IMR-90 (cell line): ENCODE measurements around the gene CALD1. TPM values are rescaled to one million over a fixed set of nuclear protein-coding genes. Genes with fewer than 3 reads are reported as not detected.

Source experiments
- ATAC-seq: fragments of 200-7000 bp; cut with Tn5 transposase; 2 replicates; pipeline ENCODE4 v1.9.1; 2020; ENCODE audit warnings: low read depth, mild to moderate bottlenecking, moderate library complexity
- BruUV-seq: library from RNA; stranded (reverse); fragments of 400-500 nt; replicated peaks from 2 replicates; lab custom pipeline; 2021; lab: Mats Ljungman, UMichigan
- CTCF ChIA-PET: fragments of 300-600 bp; formaldehyde crosslinking; extraction: SDS; loops from one replicate; lab custom pipeline; 2021; ENCODE audit warnings: antibody characterized with exemption; lab: Yijun Ruan, JAX
- POLR2A ChIA-PET: fragments of 300-600 bp; sonication (Branson Sonifier 250); formaldehyde crosslinking; loops from one replicate; lab custom pipeline; 2022; ENCODE audit warnings: antibody characterized with exemption; ENCODE audit not compliant: unreplicated experiment; lab: Charles Lee
- DNase-seq: peaks from one replicate; pipeline ENCODE4 v3.0.0; 2013
- H2AFZ ChIP-seq: replicated peaks from 2 replicates; pipeline ENCODE3; 2013; ENCODE audit warnings: low read length, mild to moderate bottlenecking; ENCODE audit not compliant: poor library complexity
- H2AK5ac ChIP-seq: 2 replicates; pipeline ENCODE4 v1.6.1; 2013; ENCODE audit warnings: low read depth, low read length, inconsistent platforms
- H2AK9ac ChIP-seq: replicated peaks from 2 replicates; pipeline ENCODE3; 2013; ENCODE audit warnings: mild to moderate bottlenecking, low read depth, low read length, moderate library complexity; ENCODE audit not compliant: poor library complexity
- H2BK120ac ChIP-seq: 2 replicates; pipeline ENCODE4 v1.6.1; 2013; ENCODE audit warnings: low read depth, low read length, inconsistent platforms
- H2BK15ac ChIP-seq: 3 replicates; pipeline ENCODE4 v1.6.1; 2013; ENCODE audit warnings: low read depth, low read length, inconsistent platforms
- H2BK20ac ChIP-seq: 2 replicates; pipeline ENCODE4 v1.6.1; 2013; ENCODE audit warnings: low read depth, mild to moderate bottlenecking, inconsistent platforms, low read length, moderate library complexity
- H2BK5ac ChIP-seq: 2 replicates; pipeline ENCODE4 v1.6.1; 2013; ENCODE audit warnings: mild to moderate bottlenecking, low read depth, low read length, inconsistent platforms; ENCODE audit not compliant: poor library complexity, severe bottlenecking
- H3K14ac ChIP-seq: replicated peaks from 2 replicates; pipeline ENCODE4 v1.6.1; 2013; ENCODE audit warnings: low read depth, low read length, inconsistent platforms
- H3K18ac ChIP-seq: 2 replicates; pipeline ENCODE4 v1.6.1; 2013; ENCODE audit warnings: low read depth, low read length, control low read depth
- H3K23ac ChIP-seq: 2 replicates; pipeline ENCODE4 v1.6.1; 2013; ENCODE audit warnings: low read depth, low read length, inconsistent platforms
- H3K27ac ChIP-seq: 2 replicates; pipeline ENCODE4 v1.5.1; 2013; ENCODE audit warnings: mild to moderate bottlenecking, control low read depth, low read length; ENCODE audit not compliant: insufficient read depth
- H3K27me3 ChIP-seq: 2 replicates; pipeline ENCODE4 v1.6.1; 2013; ENCODE audit warnings: low read length; ENCODE audit not compliant: control insufficient read depth, insufficient read depth
- H3K36me3 ChIP-seq: 2 replicates; pipeline ENCODE4 v1.6.1; 2013; ENCODE audit warnings: low read length, mixed read lengths; ENCODE audit not compliant: control insufficient read depth, insufficient read depth
- H3K4ac ChIP-seq: 2 replicates; pipeline ENCODE4 v1.6.1; 2013; ENCODE audit warnings: low read depth, low read length, inconsistent platforms
- H3K4me1 ChIP-seq: 2 replicates; pipeline ENCODE4 v1.6.1; 2013; ENCODE audit warnings: low read length, mixed read lengths; ENCODE audit not compliant: control insufficient read depth, insufficient read depth
- H3K4me2 ChIP-seq: 2 replicates; pipeline ENCODE4 v1.6.1; 2013; ENCODE audit warnings: low read depth, mild to moderate bottlenecking, control low read depth, low read length, moderate library complexity
- H3K4me3 ChIP-seq: 2 replicates; pipeline ENCODE4 v1.5.1; 2013; ENCODE audit warnings: low read depth, mild to moderate bottlenecking, control low read depth, low read length, moderate library complexity; ENCODE audit not compliant: insufficient read depth
- H3K56ac ChIP-seq: 2 replicates; pipeline ENCODE4 v1.6.1; 2013; ENCODE audit warnings: low read length, inconsistent platforms; ENCODE audit not compliant: insufficient read depth; ENCODE audit errors: extremely low read depth
- H3K79me1 ChIP-seq, 2 experiments: 2 replicates each; pipeline ENCODE4 v1.6.1; 2013; ENCODE audit warnings: low read length in 2 of 2, inconsistent platforms in 1 of 2, low read depth in 1 of 2
- H3K9ac ChIP-seq: 2 replicates; pipeline ENCODE4 v1.6.1; 2013; ENCODE audit warnings: low read depth, low read length, control low read depth
- H3K9me1 ChIP-seq: 2 replicates; pipeline ENCODE4 v1.6.1; 2013; ENCODE audit warnings: low read length, inconsistent platforms; ENCODE audit not compliant: insufficient read depth
- H3K9me3 ChIP-seq: 2 replicates; pipeline ENCODE4 v1.6.1; 2013; ENCODE audit warnings: low read length; ENCODE audit not compliant: control insufficient read depth, insufficient read depth
- H4K20me1 ChIP-seq: 2 replicates; pipeline ENCODE4 v1.6.1; 2013; ENCODE audit warnings: low read length, inconsistent platforms; ENCODE audit not compliant: insufficient read depth
- H4K5ac ChIP-seq: 2 replicates; pipeline ENCODE4 v1.6.1; 2013; ENCODE audit warnings: mild to moderate bottlenecking, low read depth, low read length, control low read depth
- H4K8ac ChIP-seq, 2 experiments: 2 replicates each; pipeline ENCODE4 v1.6.1; 2013; ENCODE audit warnings: low read depth in 2 of 2, low read length in 2 of 2, control low read depth in 1 of 2, inconsistent platforms in 1 of 2
- H4K91ac ChIP-seq: 2 replicates; pipeline ENCODE4 v1.6.1; 2013; ENCODE audit warnings: low read depth, low read length, inconsistent platforms; ENCODE audit not compliant: insufficient read depth
- CHD1 ChIP-seq: IDR thresholded peaks from 2 replicates; pipeline ENCODE4 v1.6.1; 2012; ENCODE audit warnings: low read depth, low read length, improper control_type of control experiment
- MAFK ChIP-seq: IDR thresholded peaks from 2 replicates; pipeline ENCODE4 v1.6.1; 2012; ENCODE audit warnings: low read depth, low read length, improper control_type of control experiment
- MXI1 ChIP-seq: IDR thresholded peaks from 2 replicates; pipeline ENCODE4 v1.6.1; 2012; ENCODE audit warnings: low read depth, mild to moderate bottlenecking, low read length, moderate library complexity, borderline replicate concordance
- POLR2A ChIP-seq: IDR thresholded peaks from 2 replicates; pipeline ENCODE4 v1.6.1; 2012; ENCODE audit warnings: mild to moderate bottlenecking, low read depth, low read length
- WGBS, 2 experiments: methylation state at CpG; one replicate each; pipeline versions ENCODE4 v1.1.5 to v1.1.7; 2013; ENCODE audit warnings: missing lambda C conversion rate in 2 of 2; ENCODE audit not compliant: insufficient read length in 1 of 2; ENCODE audit errors: extremely low coverage in 2 of 2; 5-methylcytosine and 5-hydroxymethylcytosine counted together
- dilution Hi-C: fragments of 300-500 bp; cut with HindIII; formaldehyde crosslinking; loops from one replicate; pipeline ENCODE4 v1.14.3; 2018; ENCODE audit warnings: low sequenced_read_pairs; ENCODE audit not compliant: unreplicated experiment
- in situ Hi-C: fragments of 300-500 bp; cut with MboI; formaldehyde crosslinking; loops from 3 replicates; pipeline ENCODE4 v1.14.3; 2019; ENCODE audit warnings: low sequenced_read_pairs, inconsistent platforms, mixed read lengths
- intact Hi-C: fragments of 100-400 bp; cut with micrococcal nuclease; formaldehyde crosslinking; loops from 2 replicates; pipeline ENCODE4 v1.10.0; 2022
- polyA plus RNA-seq, 3 experiments: library from polyadenylated mRNA; depleted of rRNA; stranded (reverse); fragments of >200 nt; gene quantifications; 2 replicates each; pipeline ENCODE4 v1.2.3, GENCODE V29; 2012; ENCODE audit warnings: low replicate concordance in 1 of 3
- total RNA-seq: library from RNA; depleted of rRNA; stranded (reverse); fragments of >200 nt; gene quantifications from 2 replicates; pipeline ENCODE4 v1.2.3, GENCODE V29; 2012

Gene CALD1
- total and polyA plus RNA-seq, 2 of the 4 experiments (the other 2 are of a cell fraction) = 375 to 487 TPM

DNA sequence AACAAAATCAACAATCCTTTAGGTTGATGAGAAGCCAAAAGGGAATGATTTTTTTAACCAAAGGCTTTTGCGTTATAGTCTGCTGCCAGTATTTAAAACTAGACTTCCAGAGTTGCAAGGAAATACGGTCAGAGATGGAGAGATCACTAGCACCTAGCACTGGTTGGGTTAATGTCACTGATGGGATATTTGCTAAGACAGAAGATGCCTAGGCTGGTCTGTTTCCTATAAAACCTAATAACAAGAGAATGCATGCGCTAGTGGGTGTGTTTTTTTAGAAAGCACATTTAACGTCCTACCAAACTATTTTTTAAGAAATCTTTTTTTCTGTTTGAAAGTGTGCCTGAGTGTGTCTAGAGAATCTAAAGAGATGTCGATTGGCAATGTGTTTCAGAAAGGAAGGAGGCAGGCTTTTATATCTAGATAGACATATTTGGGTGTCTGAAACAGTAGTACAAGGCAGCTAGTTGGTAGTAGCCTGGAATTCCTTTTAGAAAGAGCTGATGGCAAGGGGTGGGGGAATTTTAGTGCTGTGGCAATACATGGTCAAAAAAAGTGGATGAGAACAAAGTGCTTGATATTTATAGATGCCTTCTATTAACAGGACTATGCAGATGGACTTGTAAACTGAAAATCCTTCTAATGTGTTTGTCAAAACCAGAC lies 863 bp downstream of the CALD1 start:
- Histone ChIP-seq H3K9me3 (no peaks in the 10 kb centered on the region), H3K4ac (peak overlapping the region; percentile 84), H3K4me1 (peaks cover 24% of the 10 kb centered on the region), H4K91ac (peak overlapping the region; percentile 90), H2BK15ac (peak overlapping the region; percentile 37), H2BK120ac (peak overlapping the region; percentile 98), H2BK20ac (peak overlapping the region; percentile 69; the same call in 1 of the 2 replicates), H2AFZ (no peak overlapping the region), H2AK9ac (no peak overlapping the region), H3K4me3 (peak overlapping the region; percentile 66), H3K14ac (peak overlapping the region; percentile 94), H2BK5ac (peak overlapping the region; percentile 91), H2AK5ac (peak overlapping the region; percentile 73), H3K4me2 (peak overlapping the region; percentile 90), H3K36me3 (peaks cover 17% of the 10 kb centered on the region), H3K27me3 (no peaks in the 10 kb centered on the region), H3K23ac (peak overlapping the region; percentile 96), H4K8ac (peak overlapping the region; percentile 34 to 78), H3K18ac (peak overlapping the region; percentile 75), H4K5ac (peak overlapping the region; percentile 47), H3K79me1 (peaks cover 0 to 43% of the 10 kb centered on the region in 2 experiments; a peak in 2 of 4 replicates), H3K9me1 (peaks cover 29% of the 10 kb centered on the region), H3K9ac (peak overlapping the region; percentile 90), H3K56ac (peak overlapping the region; percentile 100), H3K27ac (peak overlapping the region; percentile 86), H4K20me1 (peaks cover 46% of the 10 kb centered on the region)
- in situ Hi-C loops (no loop called here), intact Hi-C loops (loop anchor here (2.0 kb wide), 1 partner anchor 107 kb away; no protein-coding TSS in a partner anchor), dilution Hi-C loops (no loop called here)
- DNase-seq = no peak
- ChIA-PET CTCF (interaction anchor here (0.6 kb wide), 1 partner anchor 740 kb away, joined by 4 read pairs; no protein-coding TSS in a partner anchor), POLR2A (interaction anchor here (0.7 to 2.7 kb wide), 7 partner anchors 13 to 90 kb away, joined by 3 to 16 read pairs (median 6); no protein-coding TSS in a partner anchor)
- WGBS, 2 experiments = no CpG with 5 or more reads among the region's 5 CpGs
- ATAC-seq = no peak
- peak; percentile 40; the same call in 1 of the 2 replicates for TF ChIP-seq POLR2A
- TF ChIP-seq CHD1 = peak; percentile 69; the same call in 1 of the 2 replicates
- TF ChIP-seq MAFK = no peak
- no peak for TF ChIP-seq MXI1
- no TSS peak for BruUV-seq
